SIG-M5 (cell line): ENCODE data around the gene ENTHD1.

Source experiments
- DNase-seq: peaks from one replicate; lab custom pipeline; 2025; lab: John Stamatoyannopoulos, UW

Gene ENTHD1

DNA sequence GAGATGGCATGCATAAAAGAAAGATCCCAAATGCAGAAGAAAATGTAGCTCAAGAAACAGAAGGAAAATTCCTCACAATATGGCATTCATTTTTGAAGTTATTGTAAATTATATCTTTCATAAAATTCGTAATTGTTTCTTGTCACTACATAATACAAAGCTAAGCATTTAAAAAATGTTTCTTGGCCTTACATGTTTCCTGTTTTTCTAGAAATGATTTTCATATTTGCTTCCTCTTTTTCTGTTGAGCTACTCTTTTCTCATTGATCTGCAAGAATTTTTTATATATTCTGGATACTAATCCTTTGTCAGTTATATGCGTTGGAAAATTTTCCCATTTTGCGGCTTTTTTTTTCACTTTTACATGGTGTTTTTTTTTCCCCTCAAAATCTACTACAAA, 48.0 kb downstream of the ENTHD1 start:
- DNase-seq, result no peak

DNA sequence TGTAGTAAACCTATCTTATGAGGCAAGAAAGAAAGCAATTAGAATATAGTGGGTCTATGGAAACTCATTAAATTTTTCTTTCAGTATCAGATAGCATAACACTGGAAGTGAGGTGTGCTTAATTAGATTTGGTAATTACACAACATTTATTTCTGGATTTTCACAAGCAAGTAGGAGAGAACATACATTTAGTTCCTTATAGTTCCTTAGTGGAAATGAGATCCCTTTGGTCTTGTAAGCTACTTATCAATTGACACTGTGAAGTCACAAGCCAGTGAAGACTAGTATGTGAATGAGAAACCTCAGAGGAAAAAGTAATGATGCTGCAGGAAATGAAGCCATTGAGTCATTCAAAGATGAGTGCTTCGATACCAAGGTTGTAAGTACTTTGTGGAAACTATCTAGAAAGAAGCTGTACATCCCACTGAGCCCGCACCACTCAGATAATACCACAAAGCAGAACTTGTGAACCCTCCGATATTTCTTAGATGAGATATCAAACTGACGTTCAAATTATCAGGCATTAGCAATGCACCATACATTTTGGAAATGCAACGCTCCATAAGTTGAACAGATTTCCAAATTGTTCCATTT, 53.5 kb downstream of the ENTHD1 start:
- no peak for DNase-seq

DNA sequence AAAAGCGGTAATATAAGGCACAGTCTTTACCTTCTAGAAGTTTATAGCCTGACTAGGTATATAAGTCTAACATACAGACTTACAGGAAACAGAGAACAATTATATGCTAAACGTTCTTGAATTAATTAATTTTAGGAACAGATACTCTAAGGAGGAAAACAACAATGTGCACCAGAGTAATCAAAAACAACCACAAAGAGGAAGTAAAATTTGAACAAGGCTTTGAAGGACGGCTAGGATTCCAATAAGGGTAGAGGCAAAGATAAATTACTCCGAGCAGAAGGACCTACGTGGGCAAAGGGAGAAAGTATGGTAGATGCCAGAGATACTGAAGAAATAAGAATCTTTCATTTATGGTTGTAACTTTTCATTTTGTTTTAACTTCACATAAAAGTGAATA, 54.4 kb downstream of the ENTHD1 start:
- no peak for DNase-seq

DNA sequence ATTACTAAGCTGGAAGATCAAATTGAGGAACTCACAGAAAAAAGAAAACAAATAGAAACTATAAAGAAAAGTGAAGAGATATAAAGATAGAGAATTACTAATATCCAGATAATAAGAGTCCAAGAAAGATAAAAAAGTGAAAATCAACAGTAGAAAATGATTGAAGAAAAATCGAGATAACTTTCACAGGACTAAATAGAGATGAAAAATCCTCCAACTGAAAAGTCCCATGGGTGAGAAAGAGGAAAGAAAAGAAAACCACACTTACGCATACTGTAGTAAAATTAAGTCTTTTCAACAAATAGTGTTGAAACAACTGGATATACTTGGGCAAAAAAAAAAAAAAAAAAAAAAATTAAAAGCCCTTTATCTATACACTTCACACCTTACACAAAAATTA, 60.0 kb downstream of the ENTHD1 start:
- no peak for DNase-seq

DNA sequence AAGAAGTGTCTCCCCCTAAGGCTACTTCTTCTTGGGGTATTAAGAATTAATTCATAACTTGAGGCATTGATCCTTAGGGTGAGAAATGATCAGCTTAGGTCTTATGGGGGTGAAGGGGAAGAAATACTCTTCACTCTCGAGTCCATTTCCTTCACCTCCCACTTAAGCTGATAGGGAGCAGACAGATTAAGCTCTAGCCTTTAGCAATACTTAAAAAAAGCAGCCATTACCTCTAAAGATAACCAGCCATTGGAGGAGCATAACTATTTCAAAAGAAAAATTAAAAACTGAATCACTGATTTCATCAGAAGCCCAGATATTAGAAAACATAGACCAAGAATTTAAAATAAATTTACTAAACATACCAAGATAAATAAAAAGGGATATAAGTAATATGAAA, 60.5 kb downstream of the ENTHD1 start:
- no peak for DNase-seq

DNA sequence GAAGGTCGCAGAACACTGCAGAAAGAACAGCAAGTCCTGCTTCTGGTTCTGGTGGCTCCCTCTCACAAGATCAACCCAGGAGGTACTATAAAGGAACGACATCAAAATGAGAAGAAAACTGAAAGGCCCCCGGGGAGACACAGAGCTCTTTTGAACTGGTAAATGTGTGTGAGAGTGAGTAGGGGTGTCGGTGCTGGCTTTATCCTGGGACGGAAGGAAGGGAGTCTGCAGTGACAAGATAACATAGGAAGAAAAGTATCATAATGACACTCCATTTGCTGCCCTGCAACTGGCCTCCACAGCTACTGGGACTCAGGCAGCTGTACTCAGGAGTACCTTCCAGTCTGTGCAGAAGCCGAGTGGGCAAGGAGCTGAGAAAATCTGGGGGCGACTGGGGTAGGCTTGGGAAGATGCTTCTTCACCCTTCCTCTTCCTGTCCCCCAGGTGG, 60.9 kb downstream of the ENTHD1 start:
- DNase-seq, result no peak

DNA sequence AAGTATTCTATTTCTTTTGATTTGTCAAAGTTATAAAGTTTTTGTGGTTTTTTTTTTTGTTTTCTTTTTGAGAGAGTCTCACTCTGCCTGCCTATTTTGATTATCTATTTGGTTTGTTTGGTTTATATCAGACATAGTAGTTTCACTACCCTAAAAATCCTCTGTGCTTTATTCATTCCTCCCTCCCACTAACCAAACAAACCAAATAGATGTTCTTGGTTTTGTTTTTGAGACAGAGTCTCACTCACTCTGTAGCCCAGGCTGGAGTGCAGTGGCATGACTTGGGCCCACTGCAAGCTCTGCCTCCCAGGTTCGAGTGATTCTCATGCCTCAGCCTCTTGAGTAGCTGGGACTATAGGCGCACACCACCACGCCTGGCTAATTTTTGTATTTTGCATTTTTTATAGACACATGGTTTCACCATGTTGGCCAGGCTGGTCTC, 67.9 kb downstream of the ENTHD1 start:
- no peak for DNase-seq

DNA sequence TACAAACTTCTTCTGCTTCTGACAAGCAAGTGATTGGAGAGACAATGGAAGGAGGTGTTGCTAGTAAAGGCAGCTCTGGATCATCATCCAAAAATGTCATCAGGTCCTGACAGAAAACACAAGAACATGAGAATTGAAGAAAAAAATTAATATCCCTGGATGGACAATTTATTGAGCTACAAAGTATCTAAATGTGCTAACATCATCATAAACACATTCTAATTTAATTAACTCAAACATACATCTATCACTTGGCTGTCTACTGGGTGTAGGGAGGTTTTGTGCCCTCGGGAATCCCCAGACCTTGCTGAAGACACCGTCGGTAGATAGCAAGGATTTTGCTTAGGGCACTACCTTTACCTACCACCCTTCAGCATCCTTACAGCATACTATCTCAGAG, 72.6 kb downstream of the ENTHD1 start:
- DNase-seq, result no peak

DNA sequence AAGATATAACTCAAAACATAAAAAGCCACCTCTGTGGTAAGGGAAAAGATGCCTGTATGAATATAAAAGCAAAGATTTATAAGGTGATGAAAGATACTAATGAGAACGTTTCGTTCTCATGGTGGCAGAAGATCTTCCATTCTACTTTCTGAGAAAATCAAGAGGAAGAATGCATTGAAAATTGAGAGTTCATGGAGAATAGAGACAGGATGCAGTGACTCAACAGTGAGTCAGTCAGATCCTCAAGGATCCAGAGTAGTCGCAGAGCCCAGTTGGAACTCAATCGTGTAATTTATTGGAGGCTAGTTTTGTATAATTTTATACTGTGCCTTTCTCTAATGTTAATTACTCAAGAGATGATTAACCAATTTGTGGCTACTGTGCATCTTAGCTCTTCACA, 73.3 kb downstream of the ENTHD1 start:
- no peak for DNase-seq

DNA sequence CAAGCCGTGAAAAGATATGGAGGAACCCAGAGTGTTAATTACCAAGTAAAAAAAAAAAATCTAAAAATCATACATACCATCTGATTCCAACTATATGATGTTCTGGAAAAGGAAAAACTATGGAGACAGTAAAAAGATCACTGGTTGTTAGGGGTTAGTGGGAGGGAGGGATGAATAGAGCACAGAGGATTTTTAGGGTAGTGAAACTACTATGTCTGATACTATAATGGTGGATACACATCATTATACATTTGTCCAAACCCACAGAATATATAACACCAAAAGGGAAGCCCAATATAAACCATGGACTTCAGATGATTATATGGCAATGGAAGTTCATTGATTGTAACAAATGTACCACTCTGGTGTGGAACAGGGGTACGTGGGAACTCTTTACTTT, 74.1 kb downstream of the ENTHD1 start:
- no peak for DNase-seq

DNA sequence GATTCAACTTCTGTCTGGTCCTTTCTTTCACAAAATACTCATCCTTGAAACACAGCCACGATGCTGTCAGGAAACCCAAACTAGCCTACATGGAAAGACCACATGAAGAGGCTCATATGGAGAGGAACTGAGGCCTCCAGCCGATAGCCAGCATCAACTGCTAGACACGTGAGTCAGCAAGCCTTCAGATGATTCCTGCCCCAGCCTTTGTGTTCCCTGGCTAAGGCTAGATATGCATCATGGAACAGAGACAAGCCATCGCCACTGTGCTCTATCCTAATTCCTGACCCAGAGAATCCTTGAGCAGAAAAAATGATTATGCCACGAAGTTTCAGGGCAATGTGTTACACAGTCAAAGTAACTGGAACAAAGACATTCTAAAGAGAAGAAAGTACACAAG, 75.5 kb downstream of the ENTHD1 start:
- no peak for DNase-seq

DNA sequence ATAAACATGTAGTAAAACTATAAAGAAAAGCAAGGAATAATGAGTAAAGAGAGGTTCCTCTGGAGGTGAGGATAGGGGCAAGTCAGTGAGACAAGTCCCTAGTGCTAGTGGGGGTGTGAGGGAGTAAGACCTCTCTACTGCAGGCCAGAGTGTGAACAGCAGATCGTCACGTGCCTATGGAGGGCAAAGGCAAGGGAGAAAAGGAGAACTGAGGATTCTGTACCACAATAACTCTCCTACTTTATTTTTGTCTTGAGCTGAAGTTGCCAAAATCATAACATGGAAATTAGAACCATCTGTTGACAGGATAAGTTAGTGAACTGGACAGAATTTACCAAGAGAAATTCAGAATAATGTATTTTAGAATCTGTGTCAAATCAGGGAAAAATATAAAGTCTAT, 77.6 kb downstream of the ENTHD1 start:
- no peak for DNase-seq

DNA sequence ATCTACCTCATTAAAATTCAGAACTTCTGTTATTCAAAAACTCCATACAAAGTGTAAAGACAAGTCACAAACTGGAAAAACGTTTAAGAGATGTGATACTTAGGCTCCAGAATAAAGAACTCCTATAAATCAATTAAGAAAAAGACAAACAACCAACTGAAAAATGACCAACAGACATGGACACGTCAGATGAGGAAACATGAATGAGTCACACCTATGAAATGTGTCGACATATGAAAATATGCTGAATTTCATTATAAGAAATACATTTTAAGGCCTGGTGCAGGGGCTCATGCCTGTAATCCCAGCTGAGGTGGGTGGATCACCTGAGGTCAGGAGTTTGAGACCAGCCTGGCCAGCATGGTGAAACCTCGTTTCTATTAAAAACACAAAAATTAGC, 78.7 kb downstream of the ENTHD1 start:
- no peak for DNase-seq

DNA sequence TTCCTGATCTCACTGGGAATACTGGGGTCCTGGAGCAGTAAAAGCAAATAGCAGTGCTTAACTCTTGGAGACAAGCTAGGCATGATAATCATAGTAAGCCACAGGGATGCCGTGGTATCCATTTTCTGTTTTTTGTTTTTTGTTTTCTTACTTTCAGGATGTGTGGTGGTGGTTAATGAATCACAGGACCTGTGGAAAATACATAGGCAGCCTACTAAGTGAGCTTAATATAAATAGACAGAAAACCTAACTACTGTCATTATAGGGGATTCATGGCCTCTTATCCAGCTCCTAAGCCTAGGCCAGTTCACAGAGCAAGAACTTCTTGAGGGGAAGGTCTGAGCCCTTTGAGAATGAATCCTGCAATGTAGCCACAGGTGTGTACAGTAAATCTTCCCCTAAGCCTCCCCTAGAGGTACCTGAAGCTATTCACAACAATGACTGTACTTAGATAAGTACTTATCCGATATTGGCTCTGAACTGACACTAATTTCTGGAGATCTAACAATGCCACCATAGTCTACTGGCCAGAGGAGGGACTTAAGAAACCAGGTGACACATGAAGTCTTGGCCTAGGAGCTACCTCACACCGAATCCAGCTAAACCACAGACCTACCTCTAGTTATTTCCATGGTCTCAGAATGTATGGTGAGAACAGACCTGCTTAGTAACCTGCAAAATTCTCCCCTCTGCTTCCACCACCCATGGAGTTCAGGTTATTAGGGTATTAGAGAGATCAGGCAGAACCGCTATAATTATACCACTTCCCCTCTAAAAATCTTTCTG, 83.6 kb downstream of the ENTHD1 start:
- no peak for DNase-seq

DNA sequence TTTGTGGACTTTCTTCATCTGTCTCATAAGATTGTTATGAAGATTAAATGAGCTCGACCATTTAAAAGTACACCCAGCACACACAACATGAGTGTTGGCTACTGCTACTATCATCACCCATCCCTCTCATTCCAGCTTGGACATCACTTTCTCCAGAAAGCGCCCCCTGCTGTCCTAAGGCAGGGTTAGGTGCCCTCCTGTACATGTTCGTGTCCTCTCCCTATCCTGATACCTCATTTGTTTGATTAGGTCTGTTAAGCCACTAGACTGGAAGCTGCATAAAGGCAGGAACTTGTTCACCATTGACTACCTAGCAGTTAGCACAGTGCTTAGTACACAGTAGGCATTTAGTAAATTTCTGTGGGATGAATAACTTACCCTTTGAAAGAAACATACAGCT, 85.5 kb downstream of the ENTHD1 start:
- DNase-seq, result no peak

DNA sequence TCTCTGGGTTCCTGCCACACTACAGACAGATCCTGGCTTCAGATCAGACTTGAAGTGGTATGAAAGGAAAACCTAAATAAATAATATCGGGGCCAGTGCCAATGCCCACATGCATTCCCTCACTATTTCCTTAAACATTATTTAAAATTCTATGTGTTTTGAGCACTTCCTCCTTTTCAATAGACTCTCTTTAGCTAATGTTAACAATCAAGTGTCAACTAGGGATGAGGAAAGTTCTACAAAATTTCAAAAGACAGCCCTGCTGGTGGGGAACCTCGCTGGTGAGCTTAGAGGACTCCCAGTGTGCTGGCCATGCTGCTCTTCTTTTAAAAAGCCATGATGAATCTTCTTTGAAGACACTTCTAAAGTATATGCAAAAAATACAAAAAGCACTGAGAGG, 87.5 kb downstream of the ENTHD1 start:
- DNase-seq, result no peak

DNA sequence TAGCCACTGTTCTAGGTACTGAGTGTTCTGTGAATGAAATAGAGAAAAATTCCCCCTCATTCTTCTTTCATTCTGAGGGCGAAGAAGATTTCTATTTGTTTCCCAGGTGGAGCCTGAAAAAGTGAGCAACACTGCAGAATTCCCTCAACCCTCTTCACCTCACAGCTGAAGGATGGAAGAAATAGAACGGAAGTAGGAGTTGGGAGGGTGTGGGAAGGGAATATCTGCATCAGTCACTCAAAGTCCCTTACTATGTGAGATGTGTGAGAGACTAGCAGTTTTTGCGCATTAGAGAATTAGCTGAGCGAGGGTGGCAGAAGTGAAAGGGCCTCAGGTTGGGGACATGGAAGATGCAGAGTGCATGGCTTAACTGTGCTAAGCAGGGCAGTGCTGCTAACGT, 88.4 kb downstream of the ENTHD1 start:
- DNase-seq, result no peak

DNA sequence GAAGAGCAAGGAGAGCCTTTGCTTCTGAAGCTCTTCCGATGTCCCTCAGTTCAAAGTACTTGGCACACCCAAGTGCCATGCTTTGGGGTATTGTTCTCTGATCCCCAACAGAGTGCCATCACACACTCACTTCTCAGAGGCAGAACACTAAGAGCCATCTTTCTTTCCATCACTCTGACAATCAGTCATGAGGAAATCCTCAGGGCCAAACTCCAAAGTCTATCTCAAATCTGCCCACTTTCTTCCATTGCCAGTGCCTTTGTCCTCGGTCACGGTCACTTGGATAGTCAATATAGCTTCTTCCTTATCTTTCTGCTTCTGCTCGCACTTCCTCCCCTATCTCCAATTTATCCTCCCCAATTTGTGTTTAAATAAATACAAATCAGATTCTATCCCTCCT, 90.9 kb downstream of the ENTHD1 start:
- no peak for DNase-seq

DNA sequence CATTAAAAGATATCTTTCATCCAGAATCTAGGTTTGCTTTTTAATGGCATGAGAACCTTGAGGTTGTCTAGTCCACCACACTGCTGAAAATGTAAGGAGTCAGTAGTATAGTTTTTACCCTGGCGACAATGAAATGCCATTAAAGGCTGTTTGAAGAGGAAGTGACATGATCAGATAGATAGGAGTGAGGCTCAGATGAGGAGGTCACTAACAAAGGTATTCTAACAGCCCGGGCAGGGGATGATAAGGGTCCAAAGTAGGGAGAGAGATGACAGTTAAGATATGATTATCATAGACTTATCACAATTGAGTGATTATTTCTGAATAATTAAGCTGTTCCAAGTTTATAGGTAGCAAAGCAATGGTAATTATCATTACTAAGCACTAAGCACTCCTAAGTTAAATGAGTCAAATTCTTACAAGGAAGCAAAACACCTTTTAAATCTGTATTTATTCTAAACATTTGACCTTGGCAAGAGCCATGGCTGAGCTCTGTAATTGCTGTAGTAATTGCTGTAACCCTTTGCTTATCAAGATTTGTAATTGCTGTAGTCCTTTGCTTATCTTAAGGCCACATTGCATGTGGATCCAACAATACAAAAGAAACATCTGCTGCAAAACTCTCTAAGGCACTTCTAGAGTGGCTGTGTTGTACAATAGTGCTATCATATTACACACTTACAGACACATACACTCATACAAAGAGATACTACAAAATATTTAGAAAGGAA, 92.6 kb downstream of the ENTHD1 start:
- no peak for DNase-seq

DNA sequence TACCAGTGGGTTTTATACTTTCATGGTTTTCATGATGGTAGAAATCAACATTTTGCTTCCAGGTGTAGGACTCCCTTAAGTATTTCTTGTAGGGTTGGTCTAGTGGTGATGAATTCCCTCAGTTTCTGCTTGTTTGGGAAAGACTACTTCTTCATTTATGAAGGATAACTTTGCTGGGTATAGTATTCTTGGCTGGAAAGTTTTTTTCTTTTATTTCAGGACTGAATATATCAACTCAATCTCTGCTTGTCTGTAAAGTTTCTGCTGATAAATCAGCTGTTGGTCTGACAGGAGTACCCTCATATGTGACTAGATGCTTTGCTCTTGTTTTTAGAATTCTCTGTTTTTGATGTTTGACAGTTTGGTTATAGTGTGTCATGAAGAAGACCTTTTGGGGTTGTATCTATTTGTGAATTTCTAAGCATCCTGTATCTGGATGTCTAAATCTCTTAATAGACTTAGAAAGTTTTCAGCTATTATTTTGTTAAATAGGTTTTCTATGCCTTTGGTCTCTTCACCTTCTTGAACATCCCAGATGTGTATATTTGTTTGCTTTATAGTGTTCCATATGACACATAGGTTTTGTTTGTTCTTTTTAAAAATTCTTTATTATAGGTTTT, 95.9 kb downstream of the ENTHD1 start:
- DNase-seq, result no peak

DNA sequence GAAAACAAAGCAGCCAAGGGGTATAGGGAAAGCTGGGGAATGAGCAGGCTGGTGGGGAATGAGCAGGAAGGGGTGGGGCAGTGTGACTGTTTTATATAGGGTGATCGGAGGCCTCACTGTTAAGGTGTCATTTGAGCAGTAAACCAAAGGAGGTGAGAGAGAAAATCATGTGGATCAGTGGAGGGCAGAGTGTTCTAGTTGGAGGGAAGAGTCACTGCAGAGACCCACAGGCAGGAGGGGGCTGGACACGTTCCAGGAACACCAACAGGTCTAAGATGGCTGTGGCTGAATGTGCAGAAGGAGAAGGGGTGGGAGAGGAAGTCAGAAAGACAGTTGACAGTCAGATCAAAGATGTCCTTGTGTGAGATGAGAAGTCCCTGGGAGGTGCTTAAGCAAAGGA, 103.8 kb downstream of the ENTHD1 start:
- DNase-seq, result no peak

DNA sequence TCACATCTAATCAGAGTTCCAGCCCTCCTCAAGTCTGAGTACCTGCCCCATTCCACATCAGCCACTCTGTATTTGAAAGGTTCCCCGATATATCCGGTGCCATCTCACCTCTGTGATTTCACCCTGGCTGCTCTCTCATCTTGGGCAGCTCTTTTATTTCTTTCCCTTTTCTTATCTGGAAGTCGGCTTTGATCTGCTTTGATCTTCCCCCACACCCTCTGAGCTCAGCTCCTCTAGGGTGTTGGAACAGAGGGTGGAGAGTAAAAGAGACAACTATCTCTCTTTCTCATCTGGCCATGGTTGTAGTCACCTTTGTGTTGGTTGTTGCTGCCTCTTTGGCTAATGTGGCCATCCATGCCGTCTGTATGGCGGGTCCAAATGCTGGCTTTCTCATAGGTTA, 108.3 kb downstream of the ENTHD1 start:
- no peak for DNase-seq
